Right hindlimb (tissue), 1 donor: Measurements from ENCODE around the gene THRB.

Experiments used
- DNase-seq: peaks from one replicate; pipeline ENCODE4 v3.0.0-alpha.2; 2018

The THRB gene

GRCh38 chr3:24343084-24343783 lies 151.4 kb downstream of the THRB start:
- DNase-seq: no peak

- no peak for DNase-seq
These were observed 152.4 kb downstream of the THRB start for GRCh38 chr3:24342275-24342674.

GRCh38 chr3:24341668-24342067 lies 153.0 kb downstream of the THRB start:
- no peak for DNase-seq

- DNase-seq: no peak
These were observed 153.7 kb downstream of the THRB start for GRCh38 chr3:24340966-24341365.

- no peak for DNase-seq
These were observed 154.5 kb downstream of the THRB start for GRCh38 chr3:24340161-24340560.

- DNase-seq: no peak
These were observed 155.3 kb downstream of the THRB start for GRCh38 chr3:24339266-24339825.

- no peak for DNase-seq
These were observed 156.1 kb downstream of the THRB start for GRCh38 chr3:24338409-24339130.

- DNase-seq: no peak
These were observed 158.5 kb downstream of the THRB start for GRCh38 chr3:24336101-24336500.

- DNase-seq: no peak
These were observed 162.6 kb downstream of the THRB start for GRCh38 chr3:24332092-24332491.

- DNase-seq: no peak
These were observed 171.4 kb downstream of the THRB start for GRCh38 chr3:24323272-24323671.

- no peak for DNase-seq
These were observed 174.0 kb downstream of the THRB start for GRCh38 chr3:24320601-24321000.

GRCh38 chr3:24318677-24319287 lies 175.9 kb downstream of the THRB start:
- no peak for DNase-seq

GRCh38 chr3:24316887-24317383 lies 177.7 kb downstream of the THRB start:
- DNase-seq: no peak

GRCh38 chr3:24315971-24316370 lies 178.7 kb downstream of the THRB start:
- no peak for DNase-seq

- no peak for DNase-seq
These were observed 179.3 kb downstream of the THRB start for GRCh38 chr3:24315356-24315755.

- no peak for DNase-seq
These were observed 182.8 kb downstream of the THRB start for GRCh38 chr3:24311881-24312280.

GRCh38 chr3:24310887-24311286 lies 183.8 kb downstream of the THRB start:
- DNase-seq: no peak

- no peak for DNase-seq
These were observed 188.1 kb downstream of the THRB start for GRCh38 chr3:24306518-24306917.

- DNase-seq: peak; percentile 33
These were observed 188.7 kb downstream of the THRB start for GRCh38 chr3:24305795-24306467.

- no peak for DNase-seq
These were observed 191.4 kb downstream of the THRB start for GRCh38 chr3:24303057-24303754.

- no peak for DNase-seq
These were observed 192.3 kb downstream of the THRB start for GRCh38 chr3:24302396-24302795.

- no peak for DNase-seq
These were observed 193.7 kb downstream of the THRB start for GRCh38 chr3:24300949-24301348.
